Measurements from ENCODE around the gene RBL2. TPM values are rescaled to one million over a fixed set of nuclear protein-coding genes. Genes with fewer than 3 reads are reported as not detected.

Gene RBL2
- total and polyA plus RNA-seq, 2 donors (not counting 3 experiments of a cell fraction or from before 2014, with no cell fraction given): 22.5 to 30.7 TPM

- DNase-seq (ENCODE audit: low read depth, low spot score) (no peak), FAIRE-seq (no peak)
- Histone ChIP-seq H3K4me2 (ENCODE audit: insufficient read depth, low read length) (no peak overlapping the region), H3K4me3 (replicated peaks in 1 of 3; ENCODE audit: insufficient read depth in 1 of 3, low read depth in 1 of 3, low read length in 3 of 3) (no peak overlapping the region), H3K27ac (ENCODE audit: insufficient read depth, low read depth, low read length) (no peak overlapping the region), H3K27me3 (ENCODE audit: control insufficient read depth in 2 of 2, insufficient read depth in 2 of 2, low read length in 2 of 2) (no peaks in the 10 kb centered on the region), H3K9ac (replicated peaks; ENCODE audit: extremely low read depth, insufficient read depth, low read length) (no peak overlapping the region), H4K20me1 (replicated peaks; ENCODE audit: control insufficient read depth, extremely low read depth, insufficient read depth, low read length) (no peaks in the 10 kb centered on the region), H3K9me3 (replicated peaks; ENCODE audit: control insufficient read depth, insufficient read depth, low read length) (no peaks in the 10 kb centered on the region), H2AFZ (ENCODE audit: low read depth, low read length) (no peak overlapping the region), H3K36me3 (ENCODE audit: control insufficient read depth in 2 of 2, extremely low read depth in 1 of 2, insufficient read depth in 2 of 2, low read length in 2 of 2) (no peaks in the 10 kb centered on the region), H3K79me2 (ENCODE audit: control insufficient read depth, insufficient read depth, low read length) (no peaks in the 10 kb centered on the region), H3K9me1 (replicated peaks; ENCODE audit: control insufficient read depth, extremely low read depth, insufficient read depth, low read length) (no peaks in the 10 kb centered on the region), H3K4me1 (ENCODE audit: control insufficient read depth, extremely low read depth, insufficient read depth, low read length) (no peaks in the 10 kb centered on the region)
- POLR2A ChIA-PET: no interaction called here
- BruUV-seq (replicated peaks): no TSS peak
- intact Hi-C loops (cut with micrococcal nuclease): no loop called here
- dilution Hi-C loops (cut with MboI; ENCODE audit: extremely low pct_ligation_motif_present, low sequenced_read_pairs): no loop called here
- CTCF ChIA-PET: interaction anchor here (0.7 kb wide), 1 partner anchor 12 kb away, joined by 3 read pairs; no protein-coding TSS in a partner anchor
- TF ChIP-seq EZH2 (IDR thresholded peaks at IDR 0.05; ENCODE audit: borderline replicate concordance, low read depth, low read length, severe bottlenecking) (no peak), MAX (IDR thresholded peaks at IDR 0.05; ENCODE audit: insufficient read depth, insufficient read length) (no peak), POLR2AphosphoS5 (IDR thresholded peaks at IDR 0.05; ENCODE audit: insufficient read depth, low read depth, low read length) (no peak), FOS (IDR thresholded peaks at IDR 0.05; ENCODE audit: borderline replicate concordance, insufficient read depth, low read length) (no peak), POLR2A (IDR thresholded peaks at IDR 0.05; ENCODE audit: low read depth, low read length) (no peak), JUN (IDR thresholded peaks at IDR 0.05; ENCODE audit: borderline replicate concordance, insufficient read depth, insufficient read length, low read depth) (no peak), MYC (IDR thresholded peaks at IDR 0.05; ENCODE audit: low read depth, low read length) (no peak)
Observed at GRCh38 chr16:53404959-53405358, 29.3 kb upstream of the RBL2 start.

GRCh38 chr16:53412549-53412948 lies 21.7 kb upstream of the RBL2 start:
- DNase-seq (ENCODE audit: low read depth, low spot score): no peak
- Histone ChIP-seq H3K9me1 (replicated peaks; ENCODE audit: control insufficient read depth, extremely low read depth, insufficient read depth, low read length) (no peaks in the 10 kb centered on the region), H3K4me1 (ENCODE audit: control insufficient read depth, extremely low read depth, insufficient read depth, low read length) (no peaks in the 10 kb centered on the region), H3K36me3 (ENCODE audit: control insufficient read depth in 2 of 2, extremely low read depth in 1 of 2, insufficient read depth in 2 of 2, low read length in 2 of 2) (no peaks in the 10 kb centered on the region), H3K9me3 (replicated peaks; ENCODE audit: control insufficient read depth, insufficient read depth, low read length) (no peaks in the 10 kb centered on the region), H4K20me1 (replicated peaks; ENCODE audit: control insufficient read depth, extremely low read depth, insufficient read depth, low read length) (no peaks in the 10 kb centered on the region), H2AFZ (ENCODE audit: low read depth, low read length) (no peak overlapping the region), H3K79me2 (ENCODE audit: control insufficient read depth, insufficient read depth, low read length) (no peaks in the 10 kb centered on the region), H3K4me2 (ENCODE audit: insufficient read depth, low read length) (no peak overlapping the region), H3K9ac (replicated peaks; ENCODE audit: extremely low read depth, insufficient read depth, low read length) (no peak overlapping the region), H3K27me3 (ENCODE audit: control insufficient read depth in 2 of 2, insufficient read depth in 2 of 2, low read length in 2 of 2) (no peaks in the 10 kb centered on the region), H3K4me3 (replicated peaks in 1 of 3; ENCODE audit: insufficient read depth in 1 of 3, low read depth in 1 of 3, low read length in 3 of 3) (no peak overlapping the region), H3K27ac (ENCODE audit: insufficient read depth, low read depth, low read length) (no peak overlapping the region)
- BruUV-seq (replicated peaks): no TSS peak
- CTCF ChIA-PET: no interaction called here
- no peak for TF ChIP-seq FOS (IDR thresholded peaks at IDR 0.05; ENCODE audit: borderline replicate concordance, insufficient read depth, low read length)
- no peak for TF ChIP-seq MYC (IDR thresholded peaks at IDR 0.05; ENCODE audit: low read depth, low read length)
- no peak for TF ChIP-seq MAX (IDR thresholded peaks at IDR 0.05; ENCODE audit: insufficient read depth, insufficient read length)
- no peak for TF ChIP-seq POLR2A (IDR thresholded peaks at IDR 0.05; ENCODE audit: low read depth, low read length)
- no peak for TF ChIP-seq CTCF (IDR thresholded peaks at IDR 0.05; ENCODE audit: extremely low read depth in 1 of 2, insufficient read depth in 1 of 2, low read depth in 1 of 2, low read length in 2 of 2)
- TF ChIP-seq POLR2AphosphoS5 (IDR thresholded peaks at IDR 0.05; ENCODE audit: insufficient read depth, low read depth, low read length): no peak
- no peak for TF ChIP-seq JUN (IDR thresholded peaks at IDR 0.05; ENCODE audit: borderline replicate concordance, insufficient read depth, insufficient read length, low read depth)
- no peak for TF ChIP-seq GATA2 (IDR thresholded peaks at IDR 0.05; ENCODE audit: insufficient read depth, insufficient read length, low read depth, low read length)
- intact Hi-C loops (cut with micrococcal nuclease) (no loop called here), dilution Hi-C loops (cut with MboI; ENCODE audit: extremely low pct_ligation_motif_present, low sequenced_read_pairs) (no loop called here)
- POLR2A ChIA-PET: no interaction called here
- no peak for FAIRE-seq

All from endothelial cell of umbilical vein (primary cell).